GDM1 (cell line): Measurements from ENCODE around the gene SLAMF7.
"Not testable (repeated sequence)": the region's sequence is repeated elsewhere in the genome, so short reads cannot be mapped to it uniquely, and the experiment has no call there.

ENCODE experiments used
- DNase-seq: peaks from one replicate; lab custom pipeline; 2025; lab: John Stamatoyannopoulos, UW

Gene SLAMF7

GRCh38 chr1:160774886-160775719 lies 36.1 kb downstream of the SLAMF7 start:
- no peak for DNase-seq

DNA sequence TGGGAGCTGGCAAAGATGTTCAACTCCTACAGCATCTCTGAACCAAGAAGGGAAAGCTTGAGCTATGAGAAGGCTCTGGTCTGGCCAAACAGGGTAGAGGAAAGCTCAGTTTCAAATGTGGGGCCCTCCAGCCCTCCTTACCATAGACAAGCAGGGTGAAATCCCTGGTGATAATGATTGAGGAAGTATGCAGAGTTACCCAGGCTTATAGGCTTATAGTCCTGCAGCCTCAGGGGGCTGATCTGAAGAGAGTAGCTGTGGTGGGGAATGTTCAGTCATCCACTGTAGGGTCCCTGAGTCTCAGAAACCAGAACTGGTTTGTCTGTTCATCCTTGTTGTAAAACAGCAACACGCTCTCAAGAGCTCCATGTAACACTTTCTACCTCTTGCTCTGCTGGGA lies 37.1 kb downstream of the SLAMF7 start:
- peak; percentile 5 for DNase-seq

- peak; percentile 6 for DNase-seq
These were observed 38.5 kb downstream of the SLAMF7 start for GRCh38 chr1:160777486-160778089.

GRCh38 chr1:160778976-160779375 lies 39.9 kb downstream of the SLAMF7 start:
- DNase-seq: no peak

DNA sequence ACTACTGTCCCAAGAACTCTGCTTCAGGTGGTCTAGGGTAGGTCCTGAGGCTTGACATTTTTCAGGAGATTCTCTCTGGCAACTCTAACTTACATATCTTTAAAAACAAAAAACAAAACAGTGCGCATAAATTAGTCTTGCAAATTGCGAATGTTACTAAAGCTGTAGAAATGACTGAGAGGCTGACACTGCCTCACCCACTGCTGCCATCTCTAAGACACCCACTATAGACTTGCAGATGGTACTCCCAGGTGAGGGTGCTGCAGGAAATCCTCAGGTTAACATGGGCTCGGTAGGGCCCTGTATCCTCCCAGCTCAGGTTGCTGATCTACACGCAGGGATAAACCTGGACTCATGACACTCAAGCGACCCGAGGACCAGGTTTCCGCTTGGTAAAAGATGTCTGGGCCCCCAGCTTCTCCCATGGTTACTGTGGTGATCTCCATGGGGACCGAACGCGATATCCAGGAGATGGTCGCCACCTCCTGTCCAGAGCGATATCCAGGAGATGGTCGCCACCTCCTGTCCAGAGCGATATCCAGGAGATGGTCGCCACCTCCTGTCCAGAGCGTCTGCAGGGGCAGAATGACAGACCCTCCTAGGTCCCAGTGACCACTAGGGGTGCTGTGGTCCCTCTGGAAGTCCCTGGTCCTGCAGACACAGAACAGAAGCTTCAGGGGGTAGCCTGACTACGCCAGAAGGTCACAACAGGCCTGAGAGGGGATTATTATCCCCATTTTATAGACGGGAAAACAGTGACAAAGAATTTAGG lies 40.8 kb downstream of the SLAMF7 start:
- DNase-seq: peak; percentile 12

DNA sequence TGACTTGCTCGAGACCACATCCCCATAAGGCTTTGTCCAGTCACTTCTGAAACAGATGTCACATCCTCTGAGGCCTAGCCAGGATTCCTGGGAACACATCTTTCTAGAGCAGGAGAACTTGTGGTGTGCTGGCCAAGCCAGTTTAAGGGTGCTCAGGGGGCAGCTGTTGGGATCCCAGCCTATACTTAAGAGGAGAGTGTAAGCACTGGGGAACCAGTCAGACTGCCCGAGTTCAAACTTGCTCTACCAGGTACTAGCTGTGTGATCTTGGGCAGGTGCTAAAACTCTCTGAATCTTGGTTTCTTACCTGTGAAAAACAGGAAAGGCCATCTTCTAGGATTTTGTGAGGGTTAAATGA lies 41.3 kb downstream of the SLAMF7 start:
- no peak for DNase-seq

DNA sequence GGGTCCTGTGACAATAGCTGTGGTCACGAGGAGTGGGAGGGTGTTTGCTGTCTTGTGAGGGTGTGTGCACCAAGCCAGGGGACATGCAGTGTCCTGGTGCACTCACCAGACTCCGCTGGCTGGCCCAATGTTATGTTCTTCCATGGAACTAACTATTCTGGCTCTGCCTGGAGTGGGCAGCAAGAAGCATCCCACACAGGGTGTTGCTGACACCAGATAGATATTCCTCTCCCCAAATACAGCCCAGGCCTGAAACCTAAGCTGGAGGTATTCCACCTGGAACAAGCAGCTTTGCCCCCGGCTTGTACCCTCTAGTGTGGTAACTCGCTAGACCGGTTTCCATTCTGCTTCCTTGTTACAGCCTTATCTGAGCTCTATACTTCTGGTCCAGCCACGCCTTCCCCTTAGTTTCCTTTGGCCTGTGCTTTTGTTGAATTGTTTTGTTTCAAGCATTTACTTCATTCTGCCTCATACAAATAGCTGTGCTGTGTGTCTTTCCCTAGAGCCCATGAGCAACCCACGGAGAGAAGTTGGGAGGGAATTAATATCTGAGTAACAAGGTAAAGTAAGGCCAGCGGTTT lies 42.2 kb downstream of the SLAMF7 start:
- no peak for DNase-seq

- DNase-seq: no peak
These were observed 43.1 kb downstream of the SLAMF7 start for GRCh38 chr1:160781914-160782689.

DNA sequence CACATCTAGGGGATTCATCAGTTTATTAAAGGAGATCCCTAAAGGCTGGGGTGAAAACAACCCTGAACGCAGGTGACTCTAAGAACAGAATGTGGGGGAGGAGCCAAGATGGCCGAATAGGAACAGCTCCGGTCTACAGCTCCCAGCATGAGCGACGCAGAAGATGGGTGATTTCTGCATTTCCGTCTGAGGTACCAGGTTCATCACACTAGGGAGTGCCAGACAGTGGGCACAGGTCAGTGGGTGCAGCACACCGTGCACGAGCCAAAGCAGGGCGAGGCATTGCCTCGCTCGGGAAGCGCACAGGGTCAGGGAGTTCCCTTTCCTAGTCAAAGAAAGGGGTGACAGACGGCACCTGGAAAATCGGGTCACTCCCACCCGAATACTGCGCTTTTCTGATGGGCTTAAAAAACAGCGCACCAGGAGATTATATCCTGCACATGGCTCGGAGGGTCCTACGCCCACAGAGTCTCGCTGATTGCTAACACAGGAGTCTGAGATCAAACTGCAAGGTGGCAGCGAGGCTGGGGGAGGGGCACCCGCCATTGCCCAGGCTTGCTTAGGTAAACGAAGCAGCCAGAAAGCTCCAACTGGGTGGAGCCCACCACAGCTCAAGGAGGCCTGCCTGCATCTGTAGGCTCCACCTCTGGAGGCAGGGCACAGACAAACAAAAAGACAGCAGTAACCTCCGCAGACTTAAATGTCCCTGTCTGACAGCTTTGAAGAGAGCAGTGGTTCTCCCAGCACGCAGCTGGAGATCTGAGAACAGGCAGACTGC lies 44.1 kb downstream of the SLAMF7 start:
- not testable (repeated sequence) for DNase-seq

- DNase-seq: no peak
These were observed 50.1 kb downstream of the SLAMF7 start for GRCh38 chr1:160789051-160789701.

- no peak for DNase-seq
These were observed 50.9 kb downstream of the SLAMF7 start for GRCh38 chr1:160789702-160790611.

DNA sequence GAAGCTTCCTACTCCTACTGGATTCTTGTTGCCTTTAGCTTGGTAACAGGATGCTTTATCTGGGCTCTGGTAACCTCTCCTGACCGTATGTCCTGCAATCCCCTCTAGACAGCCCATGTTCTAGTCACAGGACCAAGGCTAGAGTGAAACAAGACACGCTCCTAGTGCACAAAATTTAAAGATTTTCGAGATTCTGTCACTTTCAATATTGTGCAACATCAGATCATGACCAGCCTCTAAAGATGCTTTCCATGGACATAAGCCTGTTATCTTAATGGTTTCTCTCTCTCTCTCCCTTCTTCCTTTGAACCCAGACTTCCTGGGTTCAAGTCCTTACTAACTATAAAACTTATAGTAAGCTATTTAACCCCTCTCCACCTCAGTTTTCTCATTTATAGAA lies 55.3 kb downstream of the SLAMF7 start:
- no peak for DNase-seq

DNA sequence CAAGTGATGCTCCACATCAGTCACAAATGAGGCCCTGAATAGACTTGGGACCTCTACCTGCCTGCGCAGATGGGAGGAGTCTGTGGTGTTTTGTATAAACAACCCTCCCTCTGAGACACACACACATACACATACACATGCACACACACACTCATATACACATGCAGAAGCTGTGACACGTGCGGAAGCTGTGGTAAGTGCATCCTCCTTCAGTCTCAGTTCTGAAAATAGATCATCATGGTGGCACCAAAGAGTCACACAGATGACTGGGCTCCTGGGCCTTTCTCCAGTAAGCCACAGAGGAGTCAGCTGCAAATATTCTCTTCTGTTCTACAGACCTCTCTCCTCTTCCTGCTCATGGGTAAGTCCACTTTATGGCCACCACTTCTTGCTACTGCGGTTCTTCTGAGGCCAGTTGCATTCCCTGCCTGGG lies 56.9 kb downstream of the SLAMF7 start, which contains the start of gene LY9:
LY9 (plus strand) TSS at position 224 of the 433 bp plus-strand sequence; CDS start at position 238, 14 bp downstream.
- DNase-seq: peak; percentile 29

DNA sequence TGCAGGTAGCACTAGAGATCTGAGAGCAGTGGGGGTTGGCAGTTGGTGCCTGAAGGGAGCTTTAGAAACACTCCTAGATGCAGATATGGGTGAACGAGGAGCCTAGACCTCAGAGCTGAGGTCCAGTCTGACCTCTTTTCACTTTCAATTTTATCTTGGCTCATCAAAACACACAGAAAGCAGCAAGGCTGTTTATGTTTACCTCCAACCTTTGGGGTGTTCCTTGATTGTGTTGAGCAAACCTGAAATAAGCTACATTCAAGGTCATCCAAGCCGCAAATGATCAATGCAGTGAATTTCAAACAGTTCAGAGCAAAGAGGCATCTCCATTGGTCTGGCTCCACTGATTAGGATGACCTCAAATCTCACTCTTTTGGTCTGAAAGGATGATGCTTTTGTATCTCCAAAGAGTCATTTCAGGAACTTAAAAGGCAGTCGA lies 58.2 kb downstream of the SLAMF7 start:
- DNase-seq: no peak

- DNase-seq: no peak
These were observed 58.8 kb downstream of the SLAMF7 start for GRCh38 chr1:160797861-160798273.

DNA sequence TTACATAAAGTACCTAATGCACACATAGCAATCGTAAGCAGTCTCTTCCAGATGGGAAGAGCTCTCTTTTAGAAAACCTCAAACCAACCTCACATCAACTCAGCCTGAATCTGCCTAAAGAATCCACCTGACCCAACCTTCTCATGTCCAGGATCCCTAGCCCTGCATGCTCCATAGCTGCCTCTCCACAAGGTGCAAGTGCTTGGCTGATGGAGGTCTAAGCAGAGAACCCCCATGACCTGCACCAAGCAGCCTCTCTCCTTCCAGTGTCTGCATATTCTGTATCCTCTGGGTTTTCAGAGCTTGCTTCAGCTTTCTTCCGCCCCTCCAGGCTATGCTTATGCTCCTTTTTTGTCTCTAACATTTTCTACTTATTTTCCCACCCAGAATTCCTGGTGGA lies 59.4 kb downstream of the SLAMF7 start:
- no peak for DNase-seq

DNA sequence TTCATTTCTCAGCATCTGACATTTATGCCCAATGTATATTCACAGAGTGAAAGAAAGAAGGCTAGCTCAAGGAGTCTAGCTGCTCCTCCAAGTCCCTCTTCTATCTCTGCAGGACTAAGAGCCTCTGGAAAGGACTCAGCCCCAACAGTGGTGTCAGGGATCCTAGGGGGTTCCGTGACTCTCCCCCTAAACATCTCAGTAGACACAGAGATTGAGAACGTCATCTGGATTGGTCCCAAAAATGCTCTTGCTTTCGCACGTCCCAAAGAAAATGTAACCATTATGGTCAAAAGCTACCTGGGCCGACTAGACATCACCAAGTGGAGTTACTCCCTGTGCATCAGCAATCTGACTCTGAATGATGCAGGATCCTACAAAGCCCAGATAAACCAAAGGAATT lies 60.6 kb downstream of the SLAMF7 start:
- no peak for DNase-seq

DNA sequence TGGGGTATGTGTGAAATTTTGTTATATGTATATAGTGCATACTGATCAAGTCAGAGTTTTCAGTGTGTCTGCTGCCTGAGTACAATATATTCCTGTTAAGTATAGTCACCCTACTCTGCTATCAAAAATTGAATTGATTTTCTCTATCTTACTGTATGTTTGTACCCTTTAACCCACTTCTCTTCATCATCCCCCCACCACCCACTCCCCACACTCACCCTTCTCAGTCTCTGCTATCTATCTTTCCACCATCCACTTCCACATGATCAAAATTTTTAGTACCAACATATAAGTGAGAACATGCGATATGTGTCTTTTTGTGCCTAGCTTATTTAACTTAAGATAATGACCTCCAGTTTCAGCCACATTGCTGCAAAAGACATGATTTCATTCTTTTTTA lies 61.1 kb downstream of the SLAMF7 start:
- DNase-seq: no peak
